HCT116 (cell line): ENCODE results near the gene KLC4. TPM values are rescaled to one million over a fixed set of nuclear protein-coding genes. Genes with fewer than 3 reads are reported as not detected.

Source experiments
- ATAC-seq: fragments of 200-7000 bp; cut with Tn5 transposase; 2 replicates; pipeline ENCODE4 v1.9.1; 2020; ENCODE audit warnings: mild to moderate bottlenecking, moderate library complexity
- BruUV-seq: library from RNA; stranded (reverse); fragments of 400-500 nt; replicated peaks from 2 replicates; lab custom pipeline; 2021; lab: Mats Ljungman, UMichigan
- CTCF ChIA-PET: fragments of 300-600 bp; sonication (Branson Sonifier 250); formaldehyde crosslinking; loops from one replicate; lab custom pipeline; 2021; ENCODE audit warnings: antibody characterized with exemption; lab: Charles Lee
- POLR2A ChIA-PET: fragments of 300-600, 350-600 bp; sonication (Branson Sonifier 250); formaldehyde crosslinking; loops from one replicate; lab custom pipeline; 2021; ENCODE audit warnings: antibody characterized with exemption; lab: Charles Lee
- RAD21 ChIA-PET, 2 experiments: fragments of 300-600 bp; sonication (Branson Sonifier 250); formaldehyde crosslinking; loops; one replicate each; lab custom pipeline; 2023; ENCODE audit warnings: low total read pairs in 2 of 2; ENCODE audit not compliant: uncharacterized antibody in 2 of 2, unreplicated experiment in 2 of 2, low non-redundant PET in 1 of 2; lab: Charles Lee
- DNase-seq: peaks from one replicate; pipeline ENCODE4 v3.0.0-alpha.2; 2010; ENCODE audit warnings: low read depth, low spot score
- H2AFZ ChIP-seq: fragments of 200-600 bp; shearing (Covaris generic), sonication (generic); 2 replicates; pipeline ENCODE4 v1.6.1; 2017; ENCODE audit warnings: low read depth, mixed run types, mixed read lengths, antibody characterized with exemption, low read length; ENCODE audit not compliant: poor library complexity, severe bottlenecking
- H3K27ac ChIP-seq: 2 replicates; pipeline ENCODE4 v1.5.1; 2012; ENCODE audit warnings: low read depth, low read length
- H3K27me3 ChIP-seq: fragments of 200-600 bp; sonication (generic); 2 replicates; pipeline ENCODE4 v1.6.1; 2016; ENCODE audit warnings: mixed run types, low read length, mixed read lengths; ENCODE audit not compliant: insufficient read depth
- H3K36me3 ChIP-seq, 2 experiments: fragments of 200-500 bp in 1 of 2; fragments of 200-600 bp in 1 of 2; sonication (Bioruptor generic) in 1 of 2; sonication (generic) in 1 of 2; 2 replicates each; pipeline versions ENCODE4 v1.5.1 to v1.6.1; 2014 to 2016; ENCODE audit warnings: low read length in 2 of 2, inconsistent platforms in 1 of 2, mixed read lengths in 1 of 2, mixed run types in 1 of 2; ENCODE audit not compliant: insufficient read depth in 2 of 2, control insufficient read depth in 1 of 2
- H3K4me1 ChIP-seq, 2 experiments: fragments of 200-600 bp in 1 of 2; sonication (generic) in 1 of 2; 2 replicates each; pipeline versions ENCODE4 v1.5.1 to v1.6.1; 2012 to 2017; ENCODE audit warnings: low read length in 2 of 2, inconsistent platforms in 1 of 2, mild to moderate bottlenecking in 1 of 2, mixed read lengths in 1 of 2, mixed run types in 1 of 2, moderate library complexity in 1 of 2; ENCODE audit not compliant: insufficient read depth in 2 of 2, control insufficient read depth in 1 of 2
- H3K4me2 ChIP-seq: fragments of 200-600 bp; sonication (generic); 2 replicates; pipeline ENCODE4 v1.6.1; 2017; ENCODE audit warnings: mixed run types, low read length, mixed read lengths
- H3K4me3 ChIP-seq, 2 experiments: fragments of 200-600 bp in 1 of 2; sonication (generic) in 1 of 2; replicated peaks in 1 of 2; 2 replicates each; pipeline ENCODE4 v1.5.1; 2011 to 2016; ENCODE audit warnings: low read length in 2 of 2, control low read depth in 1 of 2, low read depth in 1 of 2, mild to moderate bottlenecking in 1 of 2, mixed read lengths in 1 of 2, mixed run types in 1 of 2
- H3K79me2 ChIP-seq: fragments of 200-600 bp; sonication (generic); 2 replicates; pipeline ENCODE4 v1.6.1; 2017; ENCODE audit warnings: mild to moderate bottlenecking, mixed run types, low read length, moderate library complexity, mixed read lengths; ENCODE audit not compliant: insufficient read depth
- H3K9ac ChIP-seq: fragments of 200-600 bp; sonication (generic); 2 replicates; pipeline ENCODE4 v1.6.1; 2016; ENCODE audit warnings: low read length, mixed read lengths
- H3K9me2 ChIP-seq: fragments of 200-600 bp; sonication (generic), shearing (Covaris generic); 2 replicates; pipeline ENCODE4 v1.6.1; 2017; ENCODE audit warnings: mixed run types, mild to moderate bottlenecking, moderate library complexity; ENCODE audit not compliant: insufficient read depth
- H3K9me3 ChIP-seq, 2 experiments: fragments of 200-500 bp in 1 of 2; fragments of 200-600 bp in 1 of 2; sonication (Bioruptor generic) in 1 of 2; sonication (generic) in 1 of 2; 2 replicates each; pipeline ENCODE4 v1.6.1; 2014 to 2017; ENCODE audit warnings: low read length in 2 of 2, mixed read lengths in 2 of 2, inconsistent platforms in 1 of 2, low read depth in 1 of 2, mild to moderate bottlenecking in 1 of 2, mixed run types in 1 of 2, moderate library complexity in 1 of 2; ENCODE audit not compliant: control insufficient read depth in 1 of 2, insufficient read depth in 1 of 2
- H4K20me1 ChIP-seq: fragments of 200-600 bp; sonication (generic), shearing (Covaris generic); 2 replicates; pipeline ENCODE4 v1.6.1; 2017; ENCODE audit warnings: mixed run types, mild to moderate bottlenecking, moderate library complexity; ENCODE audit not compliant: insufficient read depth
- CBX3 ChIP-seq: IDR thresholded peaks from 2 replicates; pipeline ENCODE4 v1.6.1; 2012; ENCODE audit warnings: low read depth
- EGR1 ChIP-seq: IDR thresholded peaks from 2 replicates; pipeline ENCODE4 v1.6.1; 2012; ENCODE audit warnings: low read depth
- ELF1 ChIP-seq: IDR thresholded peaks from 2 replicates; pipeline ENCODE4 v1.6.1; 2012; ENCODE audit warnings: low read depth, borderline replicate concordance
- FOSL1 ChIP-seq: IDR thresholded peaks from 2 replicates; pipeline ENCODE4 v1.6.1; 2012; ENCODE audit warnings: low read depth
- JUND ChIP-seq: IDR thresholded peaks from 2 replicates; pipeline ENCODE4 v1.6.1; 2012
- POLR2A ChIP-seq: IDR thresholded peaks from 2 replicates; pipeline ENCODE4 v1.7.0; 2011; ENCODE audit warnings: borderline replicate concordance; ENCODE audit not compliant: insufficient read depth, insufficient read length; ENCODE audit errors: extremely low read depth
- RAD21 ChIP-seq: IDR thresholded peaks from 2 replicates; pipeline ENCODE4 v1.6.1; 2012; ENCODE audit warnings: low read depth, mild to moderate bottlenecking
- SIN3A ChIP-seq: IDR thresholded peaks from 2 replicates; pipeline ENCODE4 v1.6.1; 2012; ENCODE audit warnings: low read depth
- SP1 ChIP-seq: IDR thresholded peaks from 2 replicates; pipeline ENCODE4 v1.6.1; 2012; ENCODE audit warnings: low read depth
- SRF ChIP-seq: IDR thresholded peaks from 2 replicates; pipeline ENCODE4 v1.6.1; 2012; ENCODE audit warnings: low read depth
- TCF7L2 ChIP-seq: IDR thresholded peaks from 2 replicates; pipeline ENCODE4 v1.7.0; 2011; ENCODE audit warnings: borderline replicate concordance, inconsistent platforms; ENCODE audit not compliant: insufficient read depth, insufficient read length; ENCODE audit errors: extremely low read depth
- YY1 ChIP-seq: IDR thresholded peaks from 2 replicates; pipeline ENCODE4 v1.6.1; 2011; ENCODE audit warnings: low read length, low read depth, moderate library complexity, mild to moderate bottlenecking; ENCODE audit not compliant: insufficient replicate concordance; ENCODE audit errors: extremely low read depth
- intact Hi-C: fragments of 100-400 bp; cut with micrococcal nuclease; formaldehyde crosslinking; loops from 2 replicates; pipeline ENCODE4 v1.10.0; 2022
- total RNA-seq: library from RNA; stranded (reverse); gene quantifications from one replicate; pipeline ENCODE4 v1.2.1, GENCODE V29; 2021; ENCODE audit not compliant: unreplicated experiment
- TF ChIP-seq, protein P1 (sequence below): IDR thresholded peaks from 2 replicates; pipeline ENCODE4 v1.6.1; 2012
- TF ChIP-seq, protein P2 (sequence below): IDR thresholded peaks from 2 replicates; pipeline ENCODE4 v1.6.1; 2012; ENCODE audit warnings: low read depth
- TF ChIP-seq, protein P3 (sequence below): IDR thresholded peaks from 2 replicates; pipeline ENCODE4 v1.6.1; 2012

The KLC4 gene
- total RNA-seq, 1 experiment from 2014 or later = 16.2 TPM

DNA sequence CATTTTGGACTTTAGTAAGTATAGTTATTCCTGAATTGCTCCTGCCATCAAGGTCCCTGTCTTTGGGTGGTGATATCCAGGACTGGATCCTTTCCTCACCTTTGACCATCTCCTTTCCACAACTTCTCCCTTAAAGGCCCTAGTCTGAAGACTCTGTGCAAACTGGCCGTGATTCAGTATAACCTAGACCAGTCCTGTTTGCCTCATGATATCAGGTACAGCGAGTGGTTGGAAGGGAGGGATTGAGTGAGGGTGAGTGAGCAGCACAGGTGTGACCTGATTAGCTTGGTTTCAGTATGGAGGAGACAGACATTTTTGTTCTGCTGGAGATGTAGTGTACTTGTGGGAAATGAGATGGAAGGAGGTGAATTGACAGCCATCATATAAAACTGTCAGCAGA is 40.3 kb upstream of the KLC4 start:
- Histone ChIP-seq H2AFZ (no peak overlapping the region), H3K9ac (no peak overlapping the region), H4K20me1 (no peaks in the 10 kb centered on the region), H3K27me3 (no peaks in the 10 kb centered on the region), H3K4me2 (no peak overlapping the region), H3K4me3 (no peak overlapping the region), H3K79me2 (peaks cover 58% of the 10 kb centered on the region), H3K36me3 (peaks cover 9 to 10% of the 10 kb centered on the region in 2 experiments), H3K9me2 (no peaks in the 10 kb centered on the region), H3K9me3 (no peaks in the 10 kb centered on the region), H3K27ac (no peak overlapping the region), H3K4me1 (peaks cover 9 to 28% of the 10 kb centered on the region in 2 experiments)
- TF ChIP-seq POLR2A = no peak
- no peak for TF ChIP-seq SRF
- RAD21 ChIA-PET = no interaction called here
- POLR2A ChIA-PET = no interaction called here
- intact Hi-C loops = no loop called here
- ATAC-seq (no peak), DNase-seq (no peak)
- CTCF ChIA-PET = interaction anchor here (1.1 kb wide), 1 partner anchor 124 kb away, joined by 3 read pairs; no protein-coding TSS in a partner anchor
- BruUV-seq = no TSS peak

DNA sequence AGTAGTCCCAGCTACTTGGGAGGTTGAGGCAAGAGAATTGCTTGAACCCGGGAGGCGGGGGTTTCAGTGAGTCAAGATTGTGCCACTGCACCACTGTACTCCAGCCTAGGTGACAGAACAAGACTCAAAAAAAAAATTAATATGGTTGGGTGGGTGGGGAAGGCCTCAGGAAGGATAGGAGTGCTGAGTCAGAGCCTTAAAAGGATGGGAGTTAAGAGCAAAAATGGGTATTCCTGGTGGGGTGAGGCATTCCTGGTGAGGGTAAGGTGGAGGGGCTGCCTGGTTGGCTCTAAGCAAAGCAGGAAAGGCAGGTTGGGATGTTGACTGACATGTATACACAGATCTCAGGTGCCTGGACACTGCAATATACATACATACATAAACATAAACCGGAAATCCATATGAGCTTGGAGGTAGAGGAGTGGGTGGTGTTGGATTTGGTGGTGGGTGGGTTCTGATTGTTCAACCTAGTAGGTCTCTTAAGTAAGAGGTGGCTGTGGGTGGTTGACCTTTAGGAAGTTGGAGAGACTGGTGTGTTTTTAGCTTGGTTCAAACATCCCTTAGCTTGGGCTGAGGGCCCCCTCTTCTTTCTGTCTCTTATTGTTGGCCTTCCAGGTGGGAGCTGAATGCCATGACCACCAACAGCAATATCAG is 39.3 kb upstream of the KLC4 start:
- CTCF ChIA-PET = interaction anchor here (1.1 kb wide), 1 partner anchor 123 kb away, joined by 3 read pairs; no protein-coding TSS in a partner anchor
- Histone ChIP-seq H3K9me3 (no peaks in the 10 kb centered on the region), H3K27me3 (no peaks in the 10 kb centered on the region), H3K4me2 (peak overlapping the region; percentile 94), H2AFZ (no peak overlapping the region), H4K20me1 (no peaks in the 10 kb centered on the region), H3K27ac (peak overlapping the region; percentile 80), H3K36me3 (peaks cover 14 to 20% of the 10 kb centered on the region in 2 experiments), H3K79me2 (peaks cover 59% of the 10 kb centered on the region), H3K9me2 (no peaks in the 10 kb centered on the region), H3K4me3 (no peak overlapping the region), H3K9ac (peak overlapping the region; percentile 93), H3K4me1 (peaks cover 9 to 23% of the 10 kb centered on the region in 2 experiments)
- no peak for DNase-seq
- RAD21 ChIA-PET = no interaction called here
- intact Hi-C loops = no loop called here
- no TSS peak for BruUV-seq
- no peak for ATAC-seq
- POLR2A ChIA-PET = interaction anchor here (1.1 to 2.2 kb wide), 2 partner anchors 16 to 41 kb away, joined by 4 to 5 read pairs; partner anchors contain the start of gene PEX6
- TF ChIP-seq SP1 (no peak), ELF1 (no peak), JUND (no peak), TCF7L2 (no peak), FOSL1 (no peak), SIN3A (no peak), CBX3 (no peak), YY1 (no peak), EGR1 (no peak), RAD21 (no peak)
- TF ChIP-seq, protein P1, sequence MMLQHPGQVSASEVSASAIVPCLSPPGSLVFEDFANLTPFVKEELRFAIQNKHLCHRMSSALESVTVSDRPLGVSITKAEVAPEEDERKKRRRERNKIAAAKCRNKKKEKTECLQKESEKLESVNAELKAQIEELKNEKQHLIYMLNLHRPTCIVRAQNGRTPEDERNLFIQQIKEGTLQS = no peak
- TF ChIP-seq, protein P2, sequence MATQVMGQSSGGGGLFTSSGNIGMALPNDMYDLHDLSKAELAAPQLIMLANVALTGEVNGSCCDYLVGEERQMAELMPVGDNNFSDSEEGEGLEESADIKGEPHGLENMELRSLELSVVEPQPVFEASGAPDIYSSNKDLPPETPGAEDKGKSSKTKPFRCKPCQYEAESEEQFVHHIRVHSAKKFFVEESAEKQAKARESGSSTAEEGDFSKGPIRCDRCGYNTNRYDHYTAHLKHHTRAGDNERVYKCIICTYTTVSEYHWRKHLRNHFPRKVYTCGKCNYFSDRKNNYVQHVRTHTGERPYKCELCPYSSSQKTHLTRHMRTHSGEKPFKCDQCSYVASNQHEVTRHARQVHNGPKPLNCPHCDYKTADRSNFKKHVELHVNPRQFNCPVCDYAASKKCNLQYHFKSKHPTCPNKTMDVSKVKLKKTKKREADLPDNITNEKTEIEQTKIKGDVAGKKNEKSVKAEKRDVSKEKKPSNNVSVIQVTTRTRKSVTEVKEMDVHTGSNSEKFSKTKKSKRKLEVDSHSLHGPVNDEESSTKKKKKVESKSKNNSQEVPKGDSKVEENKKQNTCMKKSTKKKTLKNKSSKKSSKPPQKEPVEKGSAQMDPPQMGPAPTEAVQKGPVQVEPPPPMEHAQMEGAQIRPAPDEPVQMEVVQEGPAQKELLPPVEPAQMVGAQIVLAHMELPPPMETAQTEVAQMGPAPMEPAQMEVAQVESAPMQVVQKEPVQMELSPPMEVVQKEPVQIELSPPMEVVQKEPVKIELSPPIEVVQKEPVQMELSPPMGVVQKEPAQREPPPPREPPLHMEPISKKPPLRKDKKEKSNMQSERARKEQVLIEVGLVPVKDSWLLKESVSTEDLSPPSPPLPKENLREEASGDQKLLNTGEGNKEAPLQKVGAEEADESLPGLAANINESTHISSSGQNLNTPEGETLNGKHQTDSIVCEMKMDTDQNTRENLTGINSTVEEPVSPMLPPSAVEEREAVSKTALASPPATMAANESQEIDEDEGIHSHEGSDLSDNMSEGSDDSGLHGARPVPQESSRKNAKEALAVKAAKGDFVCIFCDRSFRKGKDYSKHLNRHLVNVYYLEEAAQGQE = no peak
- TF ChIP-seq, protein P3, sequence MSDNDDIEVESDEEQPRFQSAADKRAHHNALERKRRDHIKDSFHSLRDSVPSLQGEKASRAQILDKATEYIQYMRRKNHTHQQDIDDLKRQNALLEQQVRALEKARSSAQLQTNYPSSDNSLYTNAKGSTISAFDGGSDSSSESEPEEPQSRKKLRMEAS = no peak
